GM11168 (cell line): Measurements from ENCODE around the gene KRT4.

Source experiments
- in situ Hi-C: fragments of 300-500 bp; cut with MboI; formaldehyde crosslinking; loops from one replicate; pipeline ENCODE4 v1.12.0; 2022; ENCODE audit warnings: low sequenced_read_pairs; ENCODE audit not compliant: unreplicated experiment

The KRT4 gene

GRCh38 chr12:52760623-52761022 lies 53.3 kb downstream of the KRT4 start:
- in situ Hi-C loops, result no loop called here

GRCh38 chr12:52759695-52760094 lies 54.2 kb downstream of the KRT4 start:
- in situ Hi-C loops, result no loop called here

- in situ Hi-C loops, result no loop called here
Observed at GRCh38 chr12:52759218-52759617, 54.7 kb downstream of the KRT4 start.

GRCh38 chr12:52757449-52758176 lies 56.3 kb downstream of the KRT4 start:
- in situ Hi-C loops, result no loop called here
